LNCAP (cell line): ENCODE measurements around the gene OLIG2.

ENCODE experiments used
- CTCF ChIP-seq: fragments of 450-650 bp; IDR thresholded peaks from 2 replicates; pipeline ENCODE4 v1.5.1; 2017; ENCODE audit warnings: mild to moderate bottlenecking

Gene OLIG2

GRCh38 chr21:33026443-33026858, 716 bp downstream of the OLIG2 start:
- no peak for TF ChIP-seq CTCF

- TF ChIP-seq CTCF: no peak
Observed at GRCh38 chr21:33026878-33027400, 1.2 kb downstream of the OLIG2 start.

GRCh38 chr21:33027401-33028286, 1.9 kb downstream of the OLIG2 start:
- TF ChIP-seq CTCF: no peak

GRCh38 chr21:33028287-33028670, 2.5 kb downstream of the OLIG2 start:
- no peak for TF ChIP-seq CTCF

- no peak for TF ChIP-seq CTCF
Observed at GRCh38 chr21:33028773-33029384, 3.1 kb downstream of the OLIG2 start.

GRCh38 chr21:33029385-33029921, 3.7 kb downstream of the OLIG2 start:
- TF ChIP-seq CTCF: no peak

GRCh38 chr21:33029975-33030461, 4.3 kb downstream of the OLIG2 start:
- no peak for TF ChIP-seq CTCF
